ENCODE data around the gene ABCB8.

DNA sequence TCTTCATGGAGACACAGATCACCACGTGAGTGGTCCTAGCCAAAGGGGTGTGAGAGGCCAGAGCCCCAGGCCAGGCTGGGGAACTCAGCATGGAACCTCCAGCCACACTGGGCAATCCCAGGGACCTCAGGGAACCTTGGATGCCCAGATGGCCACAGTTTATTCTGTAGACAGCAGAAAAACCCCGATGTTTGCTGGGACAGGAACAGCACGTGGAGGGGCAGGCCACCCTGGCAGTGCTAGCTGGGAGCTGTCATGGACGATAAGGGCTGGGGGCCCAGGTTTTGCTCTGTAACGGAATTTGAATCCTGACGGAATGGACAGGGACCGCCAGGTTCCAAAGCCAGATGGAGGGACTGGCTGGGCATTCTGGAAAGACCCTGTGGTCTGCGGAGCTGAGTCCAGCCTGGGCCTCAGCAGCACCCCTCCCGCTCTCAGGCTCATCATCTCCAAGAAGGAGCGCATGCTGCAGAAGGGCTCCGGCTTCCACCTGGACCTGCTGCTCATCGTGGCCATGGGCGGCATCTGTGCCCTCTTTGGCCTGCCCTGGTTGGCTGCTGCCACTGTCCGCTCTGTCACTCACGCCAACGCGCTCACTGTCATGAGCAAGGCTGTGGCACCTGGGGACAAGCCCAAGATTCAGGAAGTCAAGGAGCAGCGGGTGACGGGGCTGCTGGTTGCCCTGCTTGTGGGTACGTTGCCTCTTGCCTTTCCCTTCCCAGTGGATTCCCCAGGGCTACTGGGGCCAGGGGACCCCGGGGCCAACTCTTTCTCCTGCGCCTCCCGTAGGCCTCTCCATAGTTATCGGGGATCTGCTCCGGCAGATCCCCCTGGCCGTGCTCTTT, 46.8 kb downstream of the ABCB8 start:
- TF ChIP-seq POLR2AphosphoS5 (IDR thresholded peaks at IDR 0.05) (no peak), EP300 (IDR thresholded peaks at IDR 0.05) (no peak), POLR2A (IDR thresholded peaks at IDR 0.05) (no peak)
- TF ChIP-seq, protein P1, sequence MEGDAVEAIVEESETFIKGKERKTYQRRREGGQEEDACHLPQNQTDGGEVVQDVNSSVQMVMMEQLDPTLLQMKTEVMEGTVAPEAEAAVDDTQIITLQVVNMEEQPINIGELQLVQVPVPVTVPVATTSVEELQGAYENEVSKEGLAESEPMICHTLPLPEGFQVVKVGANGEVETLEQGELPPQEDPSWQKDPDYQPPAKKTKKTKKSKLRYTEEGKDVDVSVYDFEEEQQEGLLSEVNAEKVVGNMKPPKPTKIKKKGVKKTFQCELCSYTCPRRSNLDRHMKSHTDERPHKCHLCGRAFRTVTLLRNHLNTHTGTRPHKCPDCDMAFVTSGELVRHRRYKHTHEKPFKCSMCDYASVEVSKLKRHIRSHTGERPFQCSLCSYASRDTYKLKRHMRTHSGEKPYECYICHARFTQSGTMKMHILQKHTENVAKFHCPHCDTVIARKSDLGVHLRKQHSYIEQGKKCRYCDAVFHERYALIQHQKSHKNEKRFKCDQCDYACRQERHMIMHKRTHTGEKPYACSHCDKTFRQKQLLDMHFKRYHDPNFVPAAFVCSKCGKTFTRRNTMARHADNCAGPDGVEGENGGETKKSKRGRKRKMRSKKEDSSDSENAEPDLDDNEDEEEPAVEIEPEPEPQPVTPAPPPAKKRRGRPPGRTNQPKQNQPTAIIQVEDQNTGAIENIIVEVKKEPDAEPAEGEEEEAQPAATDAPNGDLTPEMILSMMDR (IDR thresholded peaks at IDR 0.05): no peak
